Mammary epithelial cell (primary cell): ENCODE data around the gene SLC25A26.

ENCODE experiments used
- EZH2 ChIP-seq: IDR thresholded peaks from 2 replicates; pipeline ENCODE4 v1.6.1; 2012; ENCODE audit warnings: low read length, inconsistent platforms, borderline replicate concordance
- TF ChIP-seq, protein P1 (sequence below), 2 donors: IDR thresholded peaks in 1 of 2; conservative IDR thresholded peaks in 1 of 2; 2 replicates each; pipeline ENCODE4 v1.5.1; 2011 to 2012; ENCODE audit warnings: inconsistent platforms in 2 of 2, low read length in 2 of 2, mild to moderate bottlenecking in 2 of 2, control low read depth in 1 of 2, low read depth in 1 of 2; ENCODE audit not compliant: insufficient read depth in 1 of 2; ENCODE audit errors: extremely low read depth in 1 of 2

DNA sequence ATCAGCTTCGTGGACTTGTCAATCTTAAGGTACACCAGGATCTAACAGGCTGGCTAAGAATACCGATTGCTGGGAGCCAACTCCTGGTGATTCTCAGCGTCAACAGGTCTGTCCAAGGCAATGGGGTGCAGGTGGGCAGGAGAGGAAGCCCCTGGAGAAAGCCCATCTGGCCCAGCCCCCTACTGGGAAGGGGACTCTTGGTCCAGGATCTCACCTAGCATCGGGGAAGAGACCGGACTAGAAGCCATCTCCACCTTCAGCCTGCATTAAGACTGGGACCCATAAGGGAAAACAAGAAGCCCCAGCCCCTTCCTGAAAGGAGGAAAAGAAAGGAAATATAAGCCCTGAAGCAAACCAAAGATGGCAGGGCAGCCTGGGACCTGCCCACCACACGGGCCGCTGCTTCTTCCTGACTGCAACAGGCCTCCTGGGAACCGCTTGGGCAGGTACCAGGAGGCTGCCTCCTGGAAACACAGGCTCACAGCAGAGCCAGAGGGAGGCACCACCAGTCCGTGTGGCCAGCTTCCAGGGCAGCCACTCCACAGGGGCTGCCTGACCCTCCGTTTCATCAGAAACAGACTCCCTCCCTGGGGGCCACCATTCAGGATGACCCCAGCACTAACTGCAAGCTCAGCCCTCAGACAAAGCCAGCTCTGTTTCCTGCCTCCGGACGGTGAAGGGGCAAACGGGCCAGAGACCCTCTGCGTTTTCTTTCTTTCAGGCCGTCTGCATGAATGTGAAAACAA lies 179.8 kb downstream of the SLC25A26 start:
- TF ChIP-seq, protein P1, sequence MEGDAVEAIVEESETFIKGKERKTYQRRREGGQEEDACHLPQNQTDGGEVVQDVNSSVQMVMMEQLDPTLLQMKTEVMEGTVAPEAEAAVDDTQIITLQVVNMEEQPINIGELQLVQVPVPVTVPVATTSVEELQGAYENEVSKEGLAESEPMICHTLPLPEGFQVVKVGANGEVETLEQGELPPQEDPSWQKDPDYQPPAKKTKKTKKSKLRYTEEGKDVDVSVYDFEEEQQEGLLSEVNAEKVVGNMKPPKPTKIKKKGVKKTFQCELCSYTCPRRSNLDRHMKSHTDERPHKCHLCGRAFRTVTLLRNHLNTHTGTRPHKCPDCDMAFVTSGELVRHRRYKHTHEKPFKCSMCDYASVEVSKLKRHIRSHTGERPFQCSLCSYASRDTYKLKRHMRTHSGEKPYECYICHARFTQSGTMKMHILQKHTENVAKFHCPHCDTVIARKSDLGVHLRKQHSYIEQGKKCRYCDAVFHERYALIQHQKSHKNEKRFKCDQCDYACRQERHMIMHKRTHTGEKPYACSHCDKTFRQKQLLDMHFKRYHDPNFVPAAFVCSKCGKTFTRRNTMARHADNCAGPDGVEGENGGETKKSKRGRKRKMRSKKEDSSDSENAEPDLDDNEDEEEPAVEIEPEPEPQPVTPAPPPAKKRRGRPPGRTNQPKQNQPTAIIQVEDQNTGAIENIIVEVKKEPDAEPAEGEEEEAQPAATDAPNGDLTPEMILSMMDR (conservative IDR thresholded peaks at IDR 0.05 in 1 of 2, IDR thresholded peaks at IDR 0.05 in 1 of 2; ENCODE audit: extremely low read depth in 1 of 2, insufficient read depth in 1 of 2, low read depth in 1 of 2, low read length in 2 of 2), result no peak
- no peak for TF ChIP-seq EZH2
